CD4-positive, alpha-beta T cell treated with Interleukin-4 for 4 hours (primary cell): ENCODE data around the gene RUNX1.

Source experiments
- DNase-seq: peaks from one replicate; pipeline ENCODE4 v3.0.0-alpha.2; 2020

The RUNX1 gene

DNA sequence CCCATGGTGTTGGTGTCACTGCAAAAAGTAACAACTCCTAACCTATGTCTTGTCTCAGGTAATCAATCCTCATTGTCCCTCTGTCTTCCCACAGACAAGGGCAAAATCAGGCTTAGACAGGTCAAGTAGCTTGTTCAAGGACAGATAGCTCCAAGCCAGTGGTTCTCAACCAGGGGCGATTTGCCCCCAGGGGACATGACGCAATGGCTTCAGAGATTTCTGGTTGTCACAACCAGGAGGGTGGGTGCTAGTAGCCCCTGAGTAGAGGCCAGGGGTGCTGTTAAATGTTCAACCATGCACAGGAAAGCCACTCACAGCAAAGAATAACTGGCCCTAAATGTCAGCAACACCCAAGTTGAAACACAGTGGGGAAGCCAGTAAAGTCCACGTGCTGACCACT is 178.9 kb downstream of the RUNX1 start:
- no peak for DNase-seq

DNA sequence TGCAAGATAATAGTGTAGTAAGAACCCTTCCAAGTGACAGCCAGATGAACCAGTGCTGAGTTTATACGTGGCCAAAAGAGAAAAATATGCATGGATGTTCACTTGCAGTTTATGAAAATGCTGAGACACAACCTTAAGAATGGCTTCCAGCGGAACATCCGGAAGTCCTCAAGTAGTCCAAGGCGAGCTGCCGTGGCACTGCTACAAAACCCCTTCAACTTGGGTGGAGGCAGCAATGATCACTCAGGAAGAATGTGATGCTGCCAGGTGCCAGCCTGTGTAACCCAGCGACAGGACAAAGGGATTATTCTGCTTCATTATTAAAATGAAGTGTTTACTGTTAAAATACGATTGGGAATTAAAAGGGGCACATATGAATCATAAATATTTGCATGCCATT is 179.6 kb downstream of the RUNX1 start:
- DNase-seq: no peak

- no peak for DNase-seq
These were observed 181.3 kb downstream of the RUNX1 start for GRCh38 chr21:34867785-34868184.

GRCh38 chr21:34865400-34866241 is 183.5 kb downstream of the RUNX1 start:
- DNase-seq: peak; percentile 32

DNA sequence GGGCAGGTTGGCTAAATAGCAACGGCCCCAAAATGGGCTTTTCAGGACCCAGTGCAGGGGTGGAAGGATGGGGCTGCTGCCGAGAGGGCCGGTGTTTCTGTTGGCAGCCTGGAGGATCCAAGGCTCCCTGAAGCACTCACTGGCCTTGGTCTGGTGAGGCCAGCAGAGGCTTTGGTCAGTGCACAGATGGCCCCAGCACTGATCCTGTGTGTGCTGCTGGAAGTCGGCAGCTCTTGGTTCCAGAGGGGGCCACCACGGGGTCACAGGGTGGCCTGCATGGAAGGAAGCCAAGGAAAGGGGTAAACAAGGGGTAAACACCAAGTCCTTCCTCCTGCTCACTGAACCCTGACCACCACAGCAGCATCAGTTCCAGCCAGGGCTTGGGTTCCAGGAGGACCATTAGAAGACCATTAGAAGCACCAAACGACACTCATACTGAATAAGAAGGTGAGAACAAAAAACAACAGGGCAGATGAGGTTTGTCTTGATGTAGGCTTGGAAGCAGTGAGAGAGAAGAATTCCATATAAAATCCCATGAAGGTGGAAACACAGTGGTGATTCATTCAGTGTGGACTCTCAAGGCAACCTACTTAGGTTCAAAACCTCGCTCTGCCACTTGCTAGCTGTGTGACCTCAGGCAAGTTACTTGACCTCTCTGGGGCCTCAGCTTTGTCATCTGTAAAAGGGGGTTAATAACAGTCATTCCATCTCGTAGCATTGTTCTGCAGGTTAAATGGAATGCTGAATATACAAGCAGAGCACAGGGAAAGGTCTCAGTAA is 184.5 kb downstream of the RUNX1 start:
- DNase-seq: no peak

DNA sequence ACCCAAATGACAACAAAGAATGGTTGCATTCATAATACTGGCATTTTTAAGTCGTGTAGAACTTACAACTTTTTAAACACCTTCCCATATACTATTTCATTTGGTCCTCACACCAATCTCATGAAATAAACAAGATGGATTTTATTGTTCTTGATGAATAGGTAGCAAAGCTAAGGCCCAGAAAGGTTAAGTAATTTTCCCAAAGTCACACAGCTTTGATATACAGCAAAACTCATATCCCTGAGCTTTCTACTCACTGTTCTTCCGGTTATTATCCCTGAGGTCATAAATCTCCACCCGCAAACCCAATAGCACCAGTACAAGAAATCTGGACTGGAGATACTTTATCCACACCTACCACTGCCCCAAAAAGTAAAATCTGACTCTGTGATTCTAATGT is 186.2 kb downstream of the RUNX1 start:
- no peak for DNase-seq

GRCh38 chr21:34861258-34861657 is 187.8 kb downstream of the RUNX1 start:
- no peak for DNase-seq

- DNase-seq: no peak
These were observed 189.0 kb downstream of the RUNX1 start for GRCh38 chr21:34859976-34860653.

DNA sequence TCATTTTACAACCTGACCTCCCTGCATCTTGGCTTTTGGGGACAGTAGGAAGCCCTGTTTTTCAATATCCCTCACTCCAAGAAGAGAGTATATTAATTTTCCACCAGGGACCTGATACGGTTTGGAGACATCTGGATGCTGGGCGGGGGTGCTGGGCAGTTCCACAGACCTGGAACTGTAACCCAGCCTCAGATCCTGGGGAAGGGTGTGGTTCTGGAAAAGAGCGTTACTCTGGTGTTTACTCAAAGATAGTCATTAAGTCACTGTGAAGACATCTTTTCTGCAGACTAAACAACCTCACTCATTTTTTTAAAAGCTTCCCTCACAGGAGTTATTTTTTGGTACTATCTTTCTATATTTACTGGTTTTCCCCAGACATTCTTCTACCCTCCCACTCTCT is 190.5 kb downstream of the RUNX1 start:
- no peak for DNase-seq

- DNase-seq: no peak
These were observed 191.2 kb downstream of the RUNX1 start for GRCh38 chr21:34857874-34858273.

DNA sequence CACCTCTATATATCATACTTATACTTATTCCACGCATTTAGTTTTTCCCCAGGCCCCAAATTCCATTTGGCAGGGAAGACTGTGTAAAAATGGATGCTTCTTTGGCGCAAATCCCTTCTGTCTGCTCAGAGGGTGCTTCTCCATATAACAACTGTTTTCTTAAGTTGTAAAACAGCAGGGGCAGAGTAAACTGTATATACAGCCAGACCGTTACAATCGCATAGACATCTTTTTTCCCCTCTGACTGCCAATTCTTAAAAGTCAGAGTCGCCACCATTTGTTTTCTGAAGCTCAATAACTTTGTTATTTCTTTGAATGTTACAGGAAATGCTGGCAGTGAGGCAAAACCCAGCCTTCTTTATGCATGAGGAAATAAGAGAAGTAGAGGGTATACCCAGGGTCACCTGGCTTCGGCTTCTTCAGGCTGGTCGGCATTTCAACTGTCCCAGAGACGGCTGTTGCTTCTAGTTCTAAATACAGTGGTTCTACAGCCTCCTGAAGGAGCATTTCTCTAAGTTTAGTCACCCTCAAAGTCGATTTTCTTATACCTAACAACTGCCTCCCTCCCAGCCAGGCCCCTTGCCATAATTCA is 191.9 kb downstream of the RUNX1 start:
- DNase-seq: no peak

- DNase-seq: no peak
These were observed 196.7 kb downstream of the RUNX1 start for GRCh38 chr21:34852448-34852847.

DNA sequence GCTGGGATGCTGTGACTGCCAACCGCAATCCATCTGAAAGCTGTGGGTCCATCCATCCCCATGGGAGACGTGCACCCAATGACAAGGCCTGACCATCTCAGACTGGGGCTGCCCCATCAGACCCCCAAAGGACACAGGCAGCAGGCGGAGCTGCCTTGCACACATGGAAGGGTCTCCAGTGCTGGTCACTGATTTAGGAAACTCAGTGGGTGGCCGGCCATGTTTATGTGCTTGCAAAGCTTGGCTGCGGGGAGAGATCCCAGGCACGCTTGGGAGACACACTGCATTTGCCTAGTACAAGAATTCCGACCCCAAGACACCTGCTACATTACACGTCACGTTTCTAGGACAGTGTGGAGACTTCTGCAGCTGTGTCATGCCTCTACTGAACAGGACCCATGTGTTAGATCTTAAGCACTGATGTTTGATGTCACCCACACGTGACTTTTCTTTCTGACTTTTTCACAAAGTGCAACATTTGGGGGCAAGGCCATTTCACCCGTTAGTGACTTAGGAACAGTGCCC is 198.9 kb downstream of the RUNX1 start:
- DNase-seq: no peak

GRCh38 chr21:34846601-34847112 is 202.4 kb downstream of the RUNX1 start:
- no peak for DNase-seq

GRCh38 chr21:34845521-34846451 is 203.3 kb downstream of the RUNX1 start:
- DNase-seq: peak; percentile 56

- no peak for DNase-seq
These were observed 204.2 kb downstream of the RUNX1 start for GRCh38 chr21:34844924-34845238.

DNA sequence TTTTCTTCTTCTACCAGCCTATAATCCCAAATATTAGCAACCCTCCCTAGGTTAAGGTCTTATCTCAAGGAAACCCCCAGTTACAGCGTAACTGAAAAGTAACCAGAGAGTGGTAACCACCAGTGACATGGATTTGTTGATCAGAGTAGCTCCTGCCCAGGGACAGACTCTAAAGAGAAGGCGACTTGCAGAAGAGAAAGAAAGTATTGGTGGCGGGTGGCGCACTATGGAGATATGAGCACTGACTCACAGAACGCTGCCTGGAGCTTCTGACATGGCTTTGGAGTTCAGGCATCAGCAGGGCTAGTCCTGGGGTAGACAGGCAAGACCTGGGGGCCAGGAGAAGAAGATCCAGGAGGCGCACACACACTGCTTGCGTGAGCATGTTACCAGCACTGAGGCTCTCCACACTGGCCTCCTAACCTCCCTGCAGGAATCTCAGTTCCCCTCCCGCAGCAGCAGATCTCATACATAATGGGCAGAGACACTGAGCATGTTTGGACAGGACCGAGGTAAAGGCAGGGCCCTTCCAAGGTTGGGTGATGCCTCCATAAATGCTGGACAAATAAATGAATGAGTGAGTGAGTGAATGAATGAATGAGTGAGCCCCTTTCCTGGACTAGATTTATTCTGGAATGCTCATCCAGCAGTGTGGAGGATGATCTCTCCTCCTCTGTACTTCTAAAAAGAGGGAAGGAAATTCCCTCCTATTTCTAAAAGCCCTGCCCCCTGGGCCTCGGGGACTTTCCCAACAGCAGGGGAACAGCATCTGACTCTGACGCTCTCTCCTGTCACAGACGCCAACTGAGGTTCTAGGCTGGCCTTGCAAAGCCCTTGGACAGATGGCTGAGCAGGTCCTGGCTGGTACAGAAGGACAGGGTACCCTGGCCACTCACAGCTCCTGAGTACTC is 204.8 kb downstream of the RUNX1 start:
- DNase-seq: no peak

DNA sequence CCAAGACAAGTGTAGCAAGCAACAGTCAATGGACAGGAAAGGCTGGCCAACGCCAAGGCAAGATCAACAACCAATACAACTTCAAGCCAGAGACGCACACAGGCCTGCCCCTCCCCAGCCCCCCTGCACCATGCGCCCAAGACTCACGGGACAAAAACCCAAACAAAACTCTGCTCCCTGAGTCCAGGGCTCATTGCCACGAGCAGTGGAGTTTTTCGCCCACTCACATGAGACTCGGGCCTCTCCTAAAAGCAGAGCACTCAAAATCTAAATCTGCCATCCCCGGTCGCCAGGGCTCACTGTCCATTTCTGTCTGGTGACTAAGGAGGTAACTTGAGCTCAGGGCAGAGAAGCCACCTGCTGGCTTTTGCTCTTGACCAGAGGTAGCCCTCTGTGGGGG is 205.5 kb downstream of the RUNX1 start:
- no peak for DNase-seq

DNA sequence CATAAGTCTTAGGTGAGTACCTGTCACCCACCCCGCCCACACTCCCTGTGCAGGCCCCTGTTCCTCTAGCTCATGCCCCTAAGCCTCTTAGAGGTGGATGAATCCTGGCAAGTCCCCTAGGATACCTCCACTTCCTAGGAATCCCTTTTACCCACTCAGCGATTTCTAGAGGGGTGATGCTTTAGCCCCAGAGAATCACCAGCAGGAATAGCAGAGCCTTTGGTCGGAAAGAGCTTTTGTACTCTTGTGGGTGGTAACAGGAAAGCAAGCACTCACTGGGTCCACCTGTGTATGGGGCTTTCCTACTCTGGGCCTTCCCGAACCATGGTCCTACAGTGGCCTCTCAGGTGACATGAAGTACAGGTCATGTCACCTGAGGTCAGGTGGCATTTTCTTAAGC is 207.9 kb downstream of the RUNX1 start:
- no peak for DNase-seq

- no peak for DNase-seq
These were observed 208.4 kb downstream of the RUNX1 start for GRCh38 chr21:34840693-34841092.
